ENCODE measurements around the gene LIN28A.

Gene LIN28A

GRCh38 chr1:26388791-26389445 is 21.7 kb upstream of the LIN28A start:
- no peak overlapping the region for H3K4me3 ChIP-seq (ENCODE audit: low read depth, low read length)

GRCh38 chr1:26389604-26390247 is 20.9 kb upstream of the LIN28A start:
- no peak for TF ChIP-seq CTCF (IDR thresholded peaks at IDR 0.05; ENCODE audit: borderline replicate concordance, insufficient read depth, low read depth, low read length)
- no peak overlapping the region for H3K4me3 ChIP-seq (ENCODE audit: low read depth, low read length)

More at GRCh38 chr1:26388791-26389445, 21.7 kb upstream of the LIN28A start:
- TF ChIP-seq CTCF (IDR thresholded peaks at IDR 0.05; ENCODE audit: borderline replicate concordance, insufficient read depth, low read depth, low read length), result no peak

GRCh38 chr1:26391450-26391849 is 19.2 kb upstream of the LIN28A start:
- no peak overlapping the region for H3K4me3 ChIP-seq (ENCODE audit: low read depth, low read length)
- peak; percentile 57 for TF ChIP-seq CTCF (IDR thresholded peaks at IDR 0.05; ENCODE audit: borderline replicate concordance, insufficient read depth, low read depth, low read length)

GRCh38 chr1:26395754-26396153 is 14.9 kb upstream of the LIN28A start:
- no peak overlapping the region for H3K4me3 ChIP-seq (ENCODE audit: low read depth, low read length)
- no peak for TF ChIP-seq CTCF (IDR thresholded peaks at IDR 0.05; ENCODE audit: borderline replicate concordance, insufficient read depth, low read depth, low read length)

- TF ChIP-seq CTCF (IDR thresholded peaks at IDR 0.05; ENCODE audit: borderline replicate concordance, insufficient read depth, low read depth, low read length), result no peak
- no peak overlapping the region for H3K4me3 ChIP-seq (ENCODE audit: low read depth, low read length)
Measured at GRCh38 chr1:26399034-26399433, 11.6 kb upstream of the LIN28A start.

GRCh38 chr1:26401891-26402290 is 8.7 kb upstream of the LIN28A start:
- H3K4me3 ChIP-seq (ENCODE audit: low read depth, low read length), result no peak overlapping the region
- TF ChIP-seq CTCF (IDR thresholded peaks at IDR 0.05; ENCODE audit: borderline replicate concordance, insufficient read depth, low read depth, low read length), result no peak

- no peak overlapping the region for H3K4me3 ChIP-seq (ENCODE audit: low read depth, low read length)
- no peak for TF ChIP-seq CTCF (IDR thresholded peaks at IDR 0.05; ENCODE audit: borderline replicate concordance, insufficient read depth, low read depth, low read length)
Measured at GRCh38 chr1:26403656-26404055, 7.0 kb upstream of the LIN28A start.
